Activated CD8-positive, alpha-beta memory T cell treated with anti-CD3 and anti-CD28 coated beads for 1 hour (primary cell): Measurements from ENCODE around the gene TMEM150A.
"Not testable (repeated sequence)": the region's sequence is repeated elsewhere in the genome, so short reads cannot be mapped to it uniquely, and the experiment has no call there.

Experiments
- DNase-seq, 2 donors: peaks; one replicate each; pipeline ENCODE4 v3.0.0-alpha.2; 2020; ENCODE audit warnings: low read depth in 1 of 2; ENCODE audit errors: extremely low read depth in 1 of 2

Gene TMEM150A

GRCh38 chr2:85611705-85612587 is 9.4 kb upstream of the TMEM150A start, which contains the start of gene C2orf68:
Gene C2orf68 (minus strand): TSS chr2:85612066. CDS start chr2:85611984, 82 bp downstream.
- DNase-seq = peak; percentile 55 to 70

- no peak for DNase-seq
Observed at GRCh38 chr2:85611217-85611704, 8.8 kb upstream of the TMEM150A start.

- no peak for DNase-seq
Observed at GRCh38 chr2:85607268-85608215, 5.0 kb upstream of the TMEM150A start.

- no peak for DNase-seq
Observed at GRCh38 chr2:85606116-85606455, 3.6 kb upstream of the TMEM150A start.

GRCh38 chr2:85605406-85606115 is 3.1 kb upstream of the TMEM150A start:
- no peak for DNase-seq

- DNase-seq = no peak
Observed at GRCh38 chr2:85604568-85605339, 2.3 kb upstream of the TMEM150A start.

GRCh38 chr2:85604133-85604444 is 1.6 kb upstream of the TMEM150A start:
- not testable (repeated sequence) for DNase-seq

GRCh38 chr2:85601771-85602475 is 575 bp downstream of the TMEM150A start:
- DNase-seq = no peak

- DNase-seq = no peak
Observed at GRCh38 chr2:85600951-85601770, 1.3 kb downstream of the TMEM150A start.

GRCh38 chr2:85600235-85600575 is 2.3 kb downstream of the TMEM150A start:
- DNase-seq = no peak

- DNase-seq = no peak
Observed at GRCh38 chr2:85599468-85600234, 2.8 kb downstream of the TMEM150A start.

GRCh38 chr2:85598594-85599340 is 3.7 kb downstream of the TMEM150A start:
- DNase-seq = no peak

GRCh38 chr2:85597241-85597640 is 5.3 kb downstream of the TMEM150A start:
- DNase-seq = no peak

- DNase-seq = no peak
Observed at GRCh38 chr2:85596486-85597143, 5.9 kb downstream of the TMEM150A start.

GRCh38 chr2:85596026-85596333 is 6.5 kb downstream of the TMEM150A start:
- no peak for DNase-seq

GRCh38 chr2:85595301-85596025 is 7.0 kb downstream of the TMEM150A start, which contains the start of gene RNF181:
Gene RNF181 (plus strand): TSS chr2:85595745. CDS start chr2:85595764, 19 bp downstream.
- DNase-seq = peak; percentile 75 to 76
